ENCODE data around the gene HAUS5. TPM values are rescaled to one million over a fixed set of nuclear protein-coding genes. Genes with fewer than 3 reads are reported as not detected.
"Not testable (repeated sequence)": the region's sequence is repeated elsewhere in the genome, so short reads cannot be mapped to it uniquely, and the experiment has no call there.

Gene HAUS5
- polyA plus RNA-seq, 10 donors = 10.0 to 14.5 (median 12.3) TPM

DNA sequence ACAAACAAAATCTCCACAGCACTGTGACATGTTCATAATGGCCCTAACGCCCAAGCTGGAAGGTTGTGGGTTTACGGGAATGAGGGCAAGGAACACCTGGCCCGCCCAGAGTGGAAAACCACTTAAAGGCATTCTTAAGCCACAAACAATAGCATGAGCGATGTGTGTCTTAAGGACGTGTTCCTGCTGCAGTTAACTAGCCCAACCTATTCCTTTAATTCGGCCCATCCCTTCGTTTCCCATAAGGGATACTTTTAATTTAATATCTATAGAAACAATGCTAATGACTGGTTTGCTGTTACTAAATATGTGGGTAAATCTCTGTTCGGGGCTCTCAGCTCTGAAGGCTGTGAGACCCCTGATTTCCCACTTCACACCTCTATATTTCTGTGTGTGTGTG lies 5.4 kb upstream of the HAUS5 start:
- not testable (repeated sequence) for DNase-seq

DNA sequence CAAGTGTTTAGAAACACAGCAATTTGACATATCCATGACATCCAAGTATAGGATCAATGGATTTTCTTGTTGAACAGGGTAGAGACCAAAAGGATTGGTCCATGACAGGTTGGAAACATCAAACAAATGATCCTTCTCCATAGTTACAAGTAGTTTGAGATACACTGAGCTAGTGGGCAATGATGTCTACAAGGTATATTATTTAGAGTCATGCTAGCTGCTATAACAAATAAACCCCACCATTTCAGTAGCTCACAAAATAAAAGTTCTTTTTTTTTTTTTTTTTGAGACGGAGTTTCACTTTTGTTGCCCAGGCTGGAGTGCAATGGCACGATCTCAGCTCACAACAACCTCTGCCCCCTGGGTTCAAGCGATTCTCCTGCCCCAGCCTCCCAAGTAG lies 4.9 kb upstream of the HAUS5 start:
- no peak for DNase-seq

DNA sequence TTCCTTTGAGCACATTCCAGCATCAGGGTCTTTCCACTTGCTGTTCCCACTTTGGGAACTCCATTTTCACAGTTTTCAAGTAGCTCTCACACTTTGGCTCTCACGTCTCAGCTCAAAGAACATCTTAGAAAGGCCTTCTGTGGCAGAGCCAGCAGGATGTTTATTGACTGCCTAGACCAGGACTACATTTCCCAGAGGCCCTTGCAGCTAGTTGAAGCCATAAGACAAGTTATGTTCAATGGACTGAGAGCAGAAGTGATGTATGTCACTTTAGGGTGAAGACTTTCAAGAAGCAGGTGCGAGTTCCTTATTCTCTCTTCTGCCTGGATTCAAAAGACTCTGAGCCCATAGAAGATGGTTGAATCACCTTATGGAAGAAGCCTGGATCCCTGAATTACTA lies 4.3 kb upstream of the HAUS5 start:
- DNase-seq = no peak

DNA sequence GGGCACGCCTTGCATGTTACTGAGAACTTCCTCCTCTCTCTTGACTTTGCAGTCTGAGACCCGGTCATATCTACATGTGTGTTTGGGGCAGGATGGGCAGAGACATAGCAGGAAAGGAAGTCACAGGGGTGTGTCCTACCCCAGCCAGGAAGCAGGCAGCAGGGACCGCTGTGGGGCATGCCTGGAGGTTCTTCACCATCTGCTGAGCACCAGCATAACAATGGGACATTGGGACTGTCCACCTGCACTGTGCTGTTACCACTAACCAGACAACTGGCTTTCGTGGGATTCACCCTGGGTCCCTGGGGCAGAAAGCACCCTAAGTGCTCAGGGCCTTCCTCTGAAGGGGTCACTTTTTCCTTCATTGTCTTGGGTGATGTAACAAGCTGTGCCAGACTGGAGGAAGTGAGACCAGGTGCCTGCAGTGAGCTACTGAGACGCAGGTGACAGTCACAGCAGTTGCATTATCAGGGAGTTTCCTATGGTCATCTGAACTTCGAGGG lies 2.6 kb upstream of the HAUS5 start:
- DNase-seq = no peak

DNA sequence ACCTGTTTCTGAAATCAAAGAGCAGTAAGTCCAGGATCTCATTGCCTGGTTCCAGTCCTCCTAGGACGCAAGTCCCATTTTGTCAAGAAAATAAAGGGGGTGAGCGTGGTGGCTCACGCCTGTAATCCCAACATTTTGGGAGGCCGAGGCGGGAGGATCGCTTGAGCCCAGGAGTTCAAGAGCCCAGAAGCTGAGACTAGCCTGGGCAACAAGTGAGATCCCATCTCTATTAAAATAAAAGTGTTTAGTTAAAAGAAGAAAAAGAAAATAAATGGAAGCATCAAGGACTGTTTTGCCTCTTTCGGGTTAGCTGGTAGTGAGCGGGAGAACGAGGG lies 344 bp upstream of the HAUS5 start:
- no peak for DNase-seq

DNA sequence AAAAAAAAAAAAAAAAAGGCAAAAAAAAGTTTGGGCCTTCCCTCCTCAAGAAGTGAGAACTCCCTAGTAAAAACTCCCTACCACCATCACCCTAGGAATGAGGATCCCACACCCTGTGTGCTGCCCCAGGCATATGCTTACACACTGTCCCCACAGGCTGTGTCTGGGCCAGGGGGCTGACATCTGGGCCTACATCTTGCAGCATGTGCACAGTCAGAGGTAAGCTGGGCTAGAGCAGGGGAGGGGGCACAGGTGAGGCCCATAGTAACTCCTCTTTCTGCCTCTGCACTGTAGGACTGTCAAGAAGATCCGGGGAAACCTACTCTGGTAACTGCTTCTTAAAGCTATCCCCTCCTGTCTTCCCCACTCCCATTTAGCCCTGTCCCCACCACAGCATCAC lies 1.0 kb downstream of the HAUS5 start:
- no peak for DNase-seq

DNA sequence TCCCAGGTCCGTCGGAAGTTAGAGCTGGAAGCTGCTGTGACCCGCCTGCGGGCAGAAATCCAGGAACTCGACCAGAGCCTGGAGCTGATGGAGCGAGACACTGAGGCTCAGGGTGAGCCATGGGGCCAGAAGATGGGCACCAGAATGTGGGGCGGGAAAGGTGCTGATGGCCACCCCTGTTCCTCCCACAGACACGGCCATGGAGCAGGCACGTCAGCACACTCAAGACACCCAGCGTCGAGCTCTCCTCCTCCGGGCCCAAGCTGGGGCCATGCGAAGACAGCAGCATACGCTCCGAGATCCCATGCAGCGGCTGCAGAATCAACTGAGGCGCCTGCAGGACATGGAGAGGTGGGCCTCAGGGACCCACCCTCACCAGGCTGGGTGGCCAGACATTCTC lies 2.5 kb downstream of the HAUS5 start:
- DNase-seq = no peak

DNA sequence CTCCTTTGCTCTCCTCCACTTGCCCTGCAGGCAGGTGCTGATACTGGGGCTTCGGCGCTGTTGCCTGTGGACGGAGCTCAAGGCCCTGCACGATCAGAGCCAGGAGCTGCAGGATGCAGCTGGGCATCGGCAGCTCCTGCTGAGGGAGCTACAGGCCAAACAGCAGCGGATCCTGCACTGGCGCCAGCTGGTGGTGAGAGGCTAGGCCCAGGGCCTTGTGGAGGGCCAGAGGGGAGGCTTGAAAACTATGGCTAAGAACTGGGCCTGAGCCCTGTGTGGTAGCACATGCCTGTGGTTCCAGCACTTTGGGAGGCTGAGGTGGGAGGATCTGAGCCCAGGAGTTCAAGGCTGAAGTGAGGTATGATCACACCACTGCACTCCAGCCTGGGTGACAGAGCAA lies 6.3 kb downstream of the HAUS5 start:
- no peak for DNase-seq

DNA sequence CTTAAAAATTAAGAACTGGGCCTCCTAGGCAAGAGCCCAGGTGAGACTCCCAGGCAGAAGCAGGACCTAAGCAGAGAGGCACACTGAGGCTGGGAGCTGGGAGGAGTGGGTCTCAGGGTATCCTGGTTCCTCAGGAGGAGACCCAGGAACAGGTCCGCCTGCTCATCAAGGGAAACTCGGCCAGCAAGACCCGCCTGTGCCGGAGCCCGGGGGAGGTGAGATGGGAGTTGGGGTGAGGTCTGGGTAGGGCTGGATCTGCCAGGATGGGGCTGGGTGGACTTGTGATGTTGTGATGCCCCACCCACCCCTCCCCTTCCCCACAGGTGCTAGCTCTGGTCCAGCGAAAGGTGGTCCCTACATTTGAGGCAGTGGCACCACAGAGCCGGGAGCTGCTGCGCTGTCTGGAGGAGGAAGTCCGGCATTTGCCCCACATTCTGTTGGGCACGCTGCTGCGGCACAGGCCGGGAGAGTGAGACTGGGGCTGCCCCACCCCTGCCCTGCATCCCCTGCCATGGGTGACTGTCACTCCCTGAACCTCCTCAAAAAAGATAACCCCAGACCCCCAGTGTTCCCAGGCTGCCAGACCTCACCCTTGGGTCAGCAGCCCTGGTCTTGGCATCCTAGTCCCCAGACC lies 6.9 kb downstream of the HAUS5 start:
- DNase-seq = no peak

DNA sequence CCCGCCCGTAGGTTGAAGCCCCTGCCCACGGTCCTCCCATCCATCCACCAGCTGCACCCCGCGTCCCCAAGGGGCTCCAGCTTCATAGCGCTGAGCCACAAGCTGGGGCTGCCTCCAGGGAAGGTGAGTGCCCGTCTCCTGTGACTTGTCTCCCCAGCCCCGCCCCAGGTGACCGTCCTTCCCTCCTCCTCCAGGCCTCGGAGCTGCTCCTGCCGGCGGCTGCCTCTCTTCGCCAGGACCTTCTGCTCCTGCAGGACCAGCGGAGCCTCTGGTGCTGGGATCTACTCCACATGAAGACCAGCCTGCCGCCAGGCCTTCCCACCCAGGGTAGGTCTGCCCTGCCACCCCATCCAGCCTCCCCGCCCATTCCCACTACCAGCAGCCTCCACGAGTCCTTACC lies 7.5 kb downstream of the HAUS5 start:
- no peak for DNase-seq

DNA sequence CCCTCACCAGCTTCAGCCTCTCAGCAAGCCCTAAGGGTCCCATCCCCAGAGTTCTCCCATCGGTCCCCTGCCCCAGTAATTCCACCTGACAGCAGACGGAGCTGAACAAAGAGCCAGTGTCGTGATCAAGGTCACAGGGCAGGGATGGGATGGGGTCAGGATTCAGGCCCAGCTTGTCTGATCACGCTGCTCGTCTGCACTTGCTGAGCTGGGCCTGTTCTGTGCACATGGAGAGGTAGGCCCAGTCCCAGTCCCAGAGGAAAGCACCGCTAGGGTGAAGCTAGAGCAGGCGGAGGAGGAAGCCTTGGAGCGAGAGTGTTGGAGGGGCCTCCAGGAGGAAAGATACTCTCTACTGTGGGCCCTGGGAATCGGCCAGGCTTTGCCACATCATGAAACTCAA lies 9.2 kb downstream of the HAUS5 start:
- no peak for DNase-seq

DNA sequence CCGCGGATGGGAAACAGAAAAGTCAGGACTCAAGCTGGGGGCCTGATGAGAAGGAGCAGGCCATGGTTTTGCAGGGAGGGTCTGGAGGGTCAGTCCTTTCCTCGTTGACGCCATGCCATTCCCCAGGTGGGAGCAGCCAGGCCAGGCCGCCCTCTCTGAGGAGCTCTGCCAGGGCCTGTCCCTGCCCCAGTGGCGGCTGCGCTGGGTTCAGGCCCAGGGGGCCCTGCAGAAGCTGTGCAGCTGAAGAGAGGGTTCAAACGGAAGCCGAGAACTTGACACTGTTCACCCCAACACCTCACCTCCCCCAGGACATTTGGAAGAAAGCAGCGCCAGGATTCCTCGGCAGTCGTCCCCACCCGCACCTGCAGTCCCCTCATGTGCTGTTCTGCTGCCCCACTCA lies 10.2 kb downstream of the HAUS5 start:
- DNase-seq = no peak

DNA sequence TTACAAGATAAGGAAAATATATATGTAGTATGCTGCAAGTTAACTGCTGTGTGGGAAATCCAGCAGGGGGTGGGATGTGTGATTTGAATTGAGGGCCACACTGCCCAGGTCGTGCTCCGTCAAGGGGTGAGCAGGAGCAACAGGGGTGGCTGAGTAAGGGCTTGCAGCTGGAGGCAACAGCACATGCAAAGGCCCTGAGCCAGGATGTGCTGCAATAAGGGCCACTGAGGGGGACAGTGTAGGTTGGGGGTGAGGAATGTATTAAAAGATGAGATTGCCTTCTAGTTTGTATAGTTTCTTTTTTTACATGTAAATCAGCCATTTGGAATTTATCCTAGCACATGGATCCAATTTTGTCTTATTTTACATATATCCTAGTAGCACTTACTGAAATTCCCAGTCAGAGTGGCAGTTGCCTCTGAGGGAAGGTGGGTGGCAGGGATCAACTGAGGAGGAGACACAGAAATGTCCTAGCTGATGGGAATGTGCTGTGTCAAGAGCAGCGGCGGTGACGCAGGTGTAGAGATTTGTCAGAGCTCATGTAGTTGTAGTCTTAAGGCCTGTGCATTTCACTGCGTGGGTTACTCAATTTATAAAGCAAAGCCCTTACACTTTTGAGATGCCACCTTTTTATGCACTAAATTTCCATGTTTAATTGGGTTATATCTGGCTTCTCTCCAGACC lies 10.9 kb downstream of the HAUS5 start:
- DNase-seq = no peak

DNA sequence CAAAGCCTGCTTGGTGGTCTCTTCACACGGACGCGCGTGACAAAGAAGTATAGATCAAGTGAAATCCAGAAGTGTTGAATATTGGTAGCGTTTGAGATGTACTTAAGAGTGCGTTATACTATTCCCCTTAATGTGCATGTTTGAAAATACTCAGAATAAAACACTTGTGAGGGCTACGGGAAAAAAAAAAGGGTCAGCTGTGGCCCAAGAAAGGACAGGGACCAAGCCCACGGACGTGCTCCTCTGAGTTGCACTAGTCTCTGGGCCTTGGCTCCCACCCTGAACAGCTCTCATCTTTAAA lies 15.7 kb downstream of the HAUS5 start:
- no peak for DNase-seq

DNA sequence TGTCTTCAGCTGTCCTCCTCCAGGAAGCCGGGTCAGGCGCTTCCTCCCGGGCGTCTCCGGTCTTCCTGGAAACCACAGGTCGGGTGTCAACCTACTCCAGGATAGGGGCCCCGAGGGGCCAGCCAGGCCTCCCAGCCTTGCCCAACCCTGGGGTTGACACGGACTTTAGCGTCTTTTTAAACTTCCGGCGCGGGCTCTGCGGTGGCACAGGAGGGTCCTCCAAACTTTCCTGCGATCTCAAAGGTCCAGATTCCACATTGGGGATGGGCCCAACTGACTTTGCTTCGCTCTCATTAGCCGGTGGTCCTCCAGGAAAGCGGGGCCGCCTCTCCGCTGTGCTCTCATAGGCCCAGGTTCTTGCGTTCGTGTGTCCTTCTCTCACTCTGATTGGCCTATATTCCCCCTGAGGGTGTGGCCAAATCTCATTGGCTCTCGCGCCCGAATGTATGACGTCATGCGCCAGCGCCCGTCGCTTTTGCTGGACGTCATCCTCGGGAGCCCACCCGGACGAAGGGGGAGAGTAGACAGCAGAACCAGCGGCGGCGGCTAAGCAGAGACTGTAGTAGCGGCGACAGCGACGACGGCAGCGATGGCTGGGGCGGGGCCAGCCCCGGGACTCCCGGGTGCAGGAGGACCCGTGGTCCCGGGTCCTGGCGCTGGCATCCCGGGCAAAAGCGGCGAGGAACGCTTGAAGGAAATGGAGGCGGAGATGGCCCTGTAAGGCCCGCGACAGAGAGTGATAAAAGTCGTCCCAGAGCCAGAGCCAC lies 16.2 kb downstream of the HAUS5 start, which contains the start of gene RBM42:
Gene RBM42 (plus strand): TSS at position 472 of the 767 bp plus-strand sequence. CDS start 118 bp downstream, at position 590.
- DNase-seq = peak; percentile 99 to 100 (median 99)

DNA sequence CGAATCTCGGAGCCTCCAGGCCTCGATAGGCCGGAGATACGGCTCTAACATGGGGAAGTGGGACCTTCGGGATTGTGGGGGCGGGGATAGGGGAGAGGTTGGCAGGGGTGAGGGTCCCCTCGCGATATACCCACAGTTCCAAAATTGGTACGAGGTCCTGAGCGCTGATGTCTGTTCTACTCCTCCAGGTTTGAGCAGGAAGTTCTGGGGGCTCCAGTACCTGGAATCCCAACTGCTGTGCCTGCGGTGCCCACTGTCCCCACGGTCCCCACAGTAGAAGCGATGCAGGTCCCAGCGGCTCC lies 16.7 kb downstream of the HAUS5 start:
- DNase-seq = no peak

DNA sequence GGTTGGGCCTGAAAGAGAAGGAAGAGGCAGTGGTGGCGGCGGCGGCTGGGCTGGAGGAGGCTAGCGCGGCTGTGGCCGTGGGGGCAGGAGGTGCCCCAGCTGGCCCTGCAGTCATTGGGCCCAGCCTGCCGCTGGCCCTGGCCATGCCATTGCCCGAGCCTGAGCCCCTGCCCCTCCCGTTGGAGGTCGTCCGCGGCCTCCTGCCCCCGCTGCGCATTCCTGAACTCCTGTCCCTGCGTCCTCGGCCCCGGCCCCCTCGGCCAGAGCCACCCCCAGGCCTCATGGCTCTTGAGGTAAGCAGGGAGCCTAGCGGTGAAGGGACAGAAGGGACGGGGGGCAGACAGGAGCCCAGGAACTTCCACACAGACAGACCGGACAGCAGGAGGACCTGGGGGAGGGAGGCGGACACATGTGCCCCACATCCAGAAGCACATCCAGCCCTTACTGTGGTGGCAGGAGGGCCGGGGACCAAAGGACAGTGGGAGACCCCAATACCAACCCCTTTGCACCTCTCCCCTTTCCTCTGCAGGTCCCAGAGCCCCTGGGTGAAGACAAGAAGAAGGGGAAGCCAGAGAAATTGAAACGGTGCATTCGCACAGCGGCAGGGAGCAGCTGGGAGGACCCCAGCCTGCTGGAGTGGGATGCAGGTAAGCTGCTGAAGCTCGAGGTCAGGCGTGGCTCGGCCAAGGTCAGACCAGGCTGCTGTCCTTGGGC lies 21.3 kb downstream of the HAUS5 start:
- no peak for DNase-seq

DNA sequence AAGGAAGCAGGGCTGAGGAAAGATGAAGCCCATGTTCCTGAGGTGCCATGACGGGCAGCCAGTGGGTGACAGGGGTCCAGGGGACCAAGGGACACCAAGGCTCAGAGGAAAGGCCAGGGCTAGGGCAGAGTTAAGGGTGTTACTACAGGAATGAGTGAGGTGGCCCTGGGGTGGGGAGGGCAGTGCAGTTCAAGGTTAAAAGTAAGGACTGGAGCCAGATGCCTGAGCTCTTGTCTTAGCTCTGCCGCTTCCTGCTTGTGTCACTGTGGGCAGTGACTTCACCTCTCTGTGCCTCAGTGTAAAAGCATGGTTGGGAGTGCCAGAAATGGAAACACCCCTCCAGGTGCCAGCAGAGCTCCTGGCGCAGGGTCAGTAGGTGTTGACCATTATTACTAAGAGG lies 24.1 kb downstream of the HAUS5 start:
- DNase-seq = no peak

DNA sequence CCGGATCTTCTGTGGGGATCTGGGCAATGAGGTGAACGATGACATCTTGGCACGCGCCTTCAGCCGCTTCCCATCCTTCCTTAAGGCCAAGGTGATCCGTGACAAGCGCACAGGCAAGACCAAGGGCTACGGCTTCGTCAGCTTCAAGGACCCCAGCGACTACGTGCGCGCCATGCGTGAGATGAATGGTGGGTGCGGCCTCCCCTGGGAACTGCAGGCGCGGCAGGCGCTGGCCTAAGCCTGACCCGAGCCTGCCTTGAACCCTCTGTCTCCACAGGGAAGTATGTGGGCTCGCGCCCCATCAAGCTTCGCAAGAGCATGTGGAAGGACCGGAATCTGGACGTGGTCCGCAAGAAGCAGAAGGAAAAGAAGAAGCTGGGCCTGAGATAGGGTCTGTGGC lies 24.6 kb downstream of the HAUS5 start:
- no peak for DNase-seq

DNA sequence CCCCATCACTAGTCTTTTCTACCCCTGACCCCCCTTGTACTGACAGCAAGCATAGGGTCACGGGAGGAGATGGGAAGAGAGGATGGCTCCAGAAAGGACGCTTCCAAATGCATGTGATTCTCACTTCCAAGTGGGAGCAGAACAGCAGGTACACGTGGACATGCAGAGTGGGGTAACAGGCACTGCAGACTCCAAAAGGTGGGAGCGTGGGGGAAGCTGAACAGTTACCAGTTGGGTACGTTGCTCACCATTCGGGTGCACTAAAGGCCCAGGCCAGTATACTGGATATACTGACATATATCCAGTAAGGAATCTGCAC lies 26.7 kb downstream of the HAUS5 start:
- no peak for DNase-seq

DNA sequence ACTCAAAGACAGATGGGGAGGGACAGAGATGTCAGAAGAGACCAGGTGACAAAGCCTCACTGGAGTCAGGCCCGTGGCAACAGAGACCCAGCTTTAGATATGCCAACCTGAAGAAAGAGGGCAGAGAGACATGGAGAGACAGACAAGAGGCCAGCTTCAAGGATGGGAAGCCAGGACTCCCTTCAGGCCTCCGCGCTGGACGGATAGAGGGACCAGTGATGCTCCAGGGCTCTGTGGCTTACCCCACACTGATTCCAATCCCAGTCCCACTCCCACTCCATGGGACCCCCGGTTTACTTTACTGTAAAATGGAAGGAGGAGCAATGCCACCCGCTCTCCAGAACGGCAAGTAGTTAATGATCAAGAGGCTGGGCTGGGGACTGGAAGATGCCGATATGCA lies 27.3 kb downstream of the HAUS5 start:
- DNase-seq = no peak

DNA sequence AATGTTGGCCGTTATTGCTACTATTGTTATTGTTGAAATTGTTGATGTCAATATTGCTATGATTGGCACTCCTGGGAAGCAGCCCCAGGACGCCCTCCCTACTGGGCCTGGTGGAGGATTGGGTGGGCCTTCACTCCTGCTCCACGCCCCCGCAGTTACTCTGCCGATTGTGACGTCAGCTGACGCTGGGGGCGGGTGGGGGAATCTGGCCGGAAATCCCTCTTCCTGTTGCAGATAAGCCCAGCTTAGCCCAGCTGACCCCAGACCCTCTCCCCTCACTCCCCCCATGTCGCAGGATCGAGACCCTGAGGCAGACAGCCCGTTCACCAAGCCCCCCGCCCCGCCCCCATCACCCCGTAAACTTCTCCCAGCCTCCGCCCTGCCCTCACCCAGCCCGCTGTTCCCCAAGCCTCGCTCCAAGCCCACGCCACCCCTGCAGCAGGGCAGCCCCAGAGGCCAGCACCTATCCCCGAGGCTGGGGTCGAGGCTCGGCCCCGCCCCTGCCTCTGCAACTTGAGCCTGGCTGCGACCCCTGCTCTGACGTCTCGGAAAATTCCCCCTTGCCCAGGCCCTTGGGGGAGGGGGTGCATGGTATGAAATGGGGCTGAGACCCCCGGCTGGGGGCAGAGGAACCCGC lies 29.1 kb downstream of the HAUS5 start, which contains the start of gene ETV2:
Gene ETV2 (plus strand): TSS at position 231 of the 637 bp plus-strand sequence. CDS start 716 bp downstream, outside the sequence.
- peak in 1 of 3 donors; percentile 58 for DNase-seq

All from muscle of back (tissue), 11 donors.